NOMO-1 (cell line): ENCODE data around the gene TMEM201.

ENCODE experiments used
- DNase-seq, 2 experiments: peaks; one replicate each; lab custom pipeline; 2025; ENCODE audit not compliant: unreplicated experiment in 2 of 2; lab: John Stamatoyannopoulos, UW

Gene TMEM201

DNA sequence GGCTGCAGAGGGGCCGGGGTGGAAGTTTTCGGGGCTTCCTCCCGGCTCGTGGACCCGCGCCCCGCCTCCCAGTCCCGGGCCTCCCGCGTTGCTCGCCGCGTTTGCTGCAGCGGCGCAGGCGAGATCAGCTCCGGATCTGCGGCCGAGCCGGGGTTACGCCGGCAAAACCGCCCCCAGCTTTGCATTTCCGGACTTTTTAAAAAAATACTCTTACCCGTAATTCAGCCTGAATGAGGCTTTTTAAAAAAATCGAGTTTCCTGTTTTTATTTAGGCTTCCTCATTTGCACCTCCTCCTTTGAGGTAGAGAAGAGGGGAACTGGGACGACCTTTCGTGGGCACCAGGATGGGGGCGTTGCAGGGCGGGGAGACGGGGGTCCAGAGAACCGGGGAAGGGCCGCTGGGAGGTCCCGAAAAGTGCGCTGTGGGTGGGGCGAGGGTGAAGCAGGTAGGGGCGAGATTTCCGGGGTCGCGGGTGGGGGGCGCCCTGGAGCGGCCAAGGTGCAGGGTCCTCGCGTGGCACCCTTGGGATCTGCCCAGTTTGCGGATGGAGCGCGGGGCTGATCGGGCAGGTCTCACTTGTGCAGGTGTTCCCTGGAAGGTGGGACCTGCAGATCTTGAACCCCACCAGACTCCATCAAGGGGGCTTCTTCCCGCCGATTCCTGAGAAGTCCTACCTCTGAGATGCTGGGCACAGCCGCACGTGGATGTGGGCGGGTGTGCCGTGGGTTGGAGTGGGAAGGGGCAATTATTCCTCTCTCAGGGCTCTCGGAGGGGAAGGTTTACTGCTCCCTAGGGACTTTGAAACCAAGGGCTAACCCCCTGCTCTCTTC is 63.9 kb downstream of the TMEM201 start:
- peak; percentile 76 to 79 for DNase-seq

DNA sequence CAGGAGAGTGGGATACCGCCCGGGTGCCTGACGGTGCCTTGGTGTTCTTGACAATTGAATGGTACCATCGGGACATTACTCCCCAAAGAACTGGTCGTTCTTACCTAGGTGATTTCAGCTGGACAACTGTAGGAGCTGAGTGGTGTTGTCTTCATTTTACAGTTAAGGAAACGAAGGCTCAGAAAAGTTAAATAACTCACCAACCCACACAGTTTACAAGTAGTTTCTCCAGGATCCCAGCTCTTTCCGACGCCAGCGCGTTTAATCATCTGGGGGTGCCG is 64.4 kb downstream of the TMEM201 start:
- DNase-seq: no peak

GRCh38 chr1:9653491-9654050 is 64.9 kb downstream of the TMEM201 start:
- DNase-seq: peak; percentile 32 to 39

DNA sequence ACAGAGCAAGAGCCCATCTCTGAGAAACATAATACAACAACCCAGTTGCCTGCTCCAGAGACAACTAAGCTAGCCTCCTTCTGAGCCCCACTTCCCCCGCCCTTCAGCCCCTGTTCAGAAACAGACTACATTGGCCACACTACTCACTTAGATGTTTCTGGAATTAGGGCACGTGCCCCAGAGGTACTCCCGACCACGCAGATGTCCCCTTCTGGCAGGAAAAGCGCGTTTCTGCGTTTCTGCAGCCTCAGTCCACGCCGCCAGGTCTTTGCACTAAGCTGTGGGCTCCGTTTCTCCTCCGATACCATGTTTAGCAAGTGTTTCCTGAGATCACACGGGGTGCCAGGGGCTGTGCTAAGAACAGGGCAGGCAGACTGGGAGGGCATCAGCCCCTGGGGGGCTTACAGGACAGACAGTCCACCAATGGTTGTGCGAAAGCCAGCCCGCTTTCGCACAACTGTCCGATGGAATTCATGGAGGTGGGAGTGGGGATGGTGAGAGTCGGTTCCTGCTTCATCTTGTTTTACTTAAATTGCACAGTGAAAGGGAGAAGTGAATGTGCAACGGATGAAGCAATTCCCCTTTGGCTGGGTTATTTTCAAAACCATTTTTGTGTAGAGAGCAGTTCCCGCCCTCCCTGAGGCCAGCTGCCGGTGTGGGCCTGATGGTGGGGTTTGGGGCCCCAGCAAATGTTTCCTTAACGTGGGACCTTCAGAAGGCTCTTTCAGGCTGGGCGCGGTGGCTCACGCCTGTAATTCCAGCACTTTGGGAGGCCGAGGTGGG is 65.5 kb downstream of the TMEM201 start:
- DNase-seq: peak; percentile 91 to 96

- DNase-seq: no peak
These were observed 66.4 kb downstream of the TMEM201 start for GRCh38 chr1:9654834-9655723.

- peak; percentile 43 to 71 for DNase-seq
These were observed 67.1 kb downstream of the TMEM201 start for GRCh38 chr1:9655836-9656235.

- no peak for DNase-seq
These were observed 68.9 kb downstream of the TMEM201 start for GRCh38 chr1:9657521-9658032.

GRCh38 chr1:9658199-9658598 is 69.5 kb downstream of the TMEM201 start:
- no peak for DNase-seq

- peak in 1 of 2 experiments; percentile 14 for DNase-seq
These were observed 70.6 kb downstream of the TMEM201 start for GRCh38 chr1:9659328-9659727.

DNA sequence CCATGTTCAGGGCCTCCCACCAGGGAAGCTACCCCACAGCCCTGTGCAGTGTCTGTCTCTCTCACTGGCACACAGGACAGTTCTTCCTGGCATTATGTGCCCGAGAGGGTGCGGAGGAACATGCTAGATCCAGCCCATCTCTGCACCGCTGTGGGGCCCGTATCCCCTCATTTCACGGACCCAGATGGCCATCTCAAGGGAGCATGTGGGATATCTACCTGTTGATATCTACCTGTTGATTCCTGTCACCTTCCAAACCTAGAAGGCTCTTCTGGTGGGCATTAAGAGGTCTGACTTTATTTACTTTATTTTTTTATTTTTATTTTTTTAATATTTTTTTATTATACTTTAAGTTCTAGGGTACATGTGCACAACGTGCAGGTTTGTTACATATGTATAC is 74.5 kb downstream of the TMEM201 start:
- DNase-seq: no peak
